Fibroblast of mammary gland (primary cell): ENCODE measurements around the gene SLC44A1.

Source experiments
- DNase-seq: peaks from one replicate; pipeline ENCODE4 v3.0.0-alpha.2; 2010; ENCODE audit warnings: low read depth
- H3K4me3 ChIP-seq: 2 replicates; pipeline ENCODE4 v1.5.1; 2011; ENCODE audit warnings: low read depth, mild to moderate bottlenecking, low read length, moderate library complexity; ENCODE audit not compliant: control insufficient read depth
- TF ChIP-seq, protein P1 (sequence below): conservative IDR thresholded peaks from 2 replicates; pipeline ENCODE4 v1.5.1; 2011; ENCODE audit warnings: low read depth, low read length, inconsistent platforms; ENCODE audit not compliant: control insufficient read depth, insufficient read depth

The SLC44A1 gene

DNA sequence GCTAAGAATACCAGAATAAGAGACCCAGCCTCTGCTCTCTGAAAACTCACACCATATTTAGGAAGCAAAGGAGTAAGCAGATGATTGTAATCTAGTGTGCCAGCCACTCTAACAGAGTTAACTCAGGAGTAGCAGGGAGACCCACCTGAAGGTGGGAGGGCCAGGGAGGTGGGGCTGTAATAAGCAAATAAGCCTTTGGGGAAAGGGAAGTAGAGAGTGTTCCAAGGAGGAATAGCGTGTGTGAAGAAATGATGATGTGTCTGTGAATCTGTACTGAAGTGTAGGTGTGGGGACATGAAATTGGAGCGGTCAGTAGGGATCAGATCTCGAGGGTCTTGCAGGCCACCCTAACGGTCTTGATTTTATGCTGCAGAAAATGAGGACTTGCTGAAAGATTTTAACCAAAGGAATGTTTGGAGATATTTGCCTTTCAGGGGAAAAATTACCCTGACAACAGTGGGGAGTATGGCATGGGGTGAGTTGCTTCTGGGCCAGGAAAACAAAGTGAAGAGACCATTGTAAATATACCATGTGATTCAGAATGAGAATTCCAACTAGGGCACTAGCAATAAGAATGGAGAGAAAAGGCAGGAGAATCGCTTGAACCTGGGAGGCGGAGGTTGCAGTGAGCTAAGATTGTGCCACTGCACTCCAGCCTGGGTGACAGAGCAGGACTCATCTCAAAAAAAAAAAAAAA is 159.2 kb downstream of the SLC44A1 start:
- H3K4me3 ChIP-seq: no peak overlapping the region
- DNase-seq: no peak
- TF ChIP-seq, protein P1, sequence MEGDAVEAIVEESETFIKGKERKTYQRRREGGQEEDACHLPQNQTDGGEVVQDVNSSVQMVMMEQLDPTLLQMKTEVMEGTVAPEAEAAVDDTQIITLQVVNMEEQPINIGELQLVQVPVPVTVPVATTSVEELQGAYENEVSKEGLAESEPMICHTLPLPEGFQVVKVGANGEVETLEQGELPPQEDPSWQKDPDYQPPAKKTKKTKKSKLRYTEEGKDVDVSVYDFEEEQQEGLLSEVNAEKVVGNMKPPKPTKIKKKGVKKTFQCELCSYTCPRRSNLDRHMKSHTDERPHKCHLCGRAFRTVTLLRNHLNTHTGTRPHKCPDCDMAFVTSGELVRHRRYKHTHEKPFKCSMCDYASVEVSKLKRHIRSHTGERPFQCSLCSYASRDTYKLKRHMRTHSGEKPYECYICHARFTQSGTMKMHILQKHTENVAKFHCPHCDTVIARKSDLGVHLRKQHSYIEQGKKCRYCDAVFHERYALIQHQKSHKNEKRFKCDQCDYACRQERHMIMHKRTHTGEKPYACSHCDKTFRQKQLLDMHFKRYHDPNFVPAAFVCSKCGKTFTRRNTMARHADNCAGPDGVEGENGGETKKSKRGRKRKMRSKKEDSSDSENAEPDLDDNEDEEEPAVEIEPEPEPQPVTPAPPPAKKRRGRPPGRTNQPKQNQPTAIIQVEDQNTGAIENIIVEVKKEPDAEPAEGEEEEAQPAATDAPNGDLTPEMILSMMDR: no peak

DNA sequence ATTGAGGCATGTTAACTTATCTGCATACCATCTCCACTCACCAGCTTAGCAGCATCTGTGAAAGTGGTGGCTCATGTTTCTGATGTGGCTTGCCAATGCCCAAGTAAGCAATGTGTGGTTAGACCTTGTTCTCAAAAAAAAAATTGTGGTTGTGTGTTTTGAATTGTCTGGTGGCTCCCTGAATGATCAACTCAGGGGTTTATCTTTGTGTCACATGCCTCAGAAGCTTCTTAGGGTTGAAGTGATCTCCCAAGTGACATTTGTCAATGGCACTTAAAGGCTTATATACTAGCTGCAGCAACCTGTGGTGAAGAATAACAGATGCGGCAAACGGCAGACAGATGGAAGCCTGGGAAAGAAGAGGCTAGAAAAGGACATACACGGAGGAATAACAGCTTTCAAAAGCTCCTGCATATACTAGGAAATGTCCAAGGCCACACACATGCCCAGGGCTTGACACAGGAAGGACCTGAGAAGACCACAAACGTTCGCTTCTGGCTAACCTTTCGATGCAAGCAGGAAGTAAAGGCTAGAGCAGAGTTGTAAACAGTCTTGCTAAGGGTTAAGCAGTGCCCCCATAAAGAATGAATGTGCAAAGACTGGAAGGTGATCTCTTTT is 161.2 kb downstream of the SLC44A1 start:
- no peak for DNase-seq
- TF ChIP-seq, protein P1: no peak
- no peak overlapping the region for H3K4me3 ChIP-seq

DNA sequence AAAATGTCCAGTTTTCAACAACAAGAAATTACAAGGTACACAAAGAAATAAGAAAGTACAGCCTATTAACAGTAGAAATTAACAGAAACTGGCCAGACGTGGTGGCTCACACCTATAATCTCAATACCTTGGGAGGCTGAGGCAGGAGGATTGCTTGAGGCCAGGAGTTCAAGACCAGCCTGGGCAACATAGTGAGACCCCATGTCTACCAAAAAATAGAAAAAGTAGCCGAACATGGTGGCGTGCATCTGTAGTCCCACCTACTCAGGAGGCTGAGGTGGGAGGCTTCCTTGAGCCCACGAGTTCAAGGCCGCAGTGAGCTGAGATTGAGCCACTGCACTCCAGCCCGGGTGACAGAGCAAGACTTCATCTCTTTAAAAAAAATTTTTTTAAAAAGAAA is 161.9 kb downstream of the SLC44A1 start:
- TF ChIP-seq, protein P1: no peak
- H3K4me3 ChIP-seq: no peak overlapping the region
- DNase-seq: no peak

DNA sequence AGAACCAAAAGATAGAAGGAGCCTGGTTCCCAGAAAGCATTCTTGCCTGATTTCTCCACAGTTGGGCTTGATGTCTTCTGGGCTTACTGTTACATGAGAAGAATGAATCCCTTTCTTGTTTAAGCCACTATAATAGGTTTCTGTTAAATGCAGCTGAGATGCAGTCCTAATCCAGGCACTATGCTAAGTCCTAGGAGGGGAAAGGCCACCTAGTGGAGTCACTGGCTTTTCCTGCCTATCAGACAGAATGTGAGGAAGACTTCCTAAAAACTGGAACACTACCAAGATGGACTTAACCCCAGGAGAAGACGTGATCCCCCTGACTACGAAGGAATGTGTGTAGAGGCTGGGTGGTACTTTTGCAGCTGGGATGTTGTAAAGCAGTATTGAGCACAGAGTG is 169.1 kb downstream of the SLC44A1 start:
- peak; percentile 66 for DNase-seq
- H3K4me3 ChIP-seq: no peak overlapping the region
- TF ChIP-seq, protein P1: peak; percentile 52

DNA sequence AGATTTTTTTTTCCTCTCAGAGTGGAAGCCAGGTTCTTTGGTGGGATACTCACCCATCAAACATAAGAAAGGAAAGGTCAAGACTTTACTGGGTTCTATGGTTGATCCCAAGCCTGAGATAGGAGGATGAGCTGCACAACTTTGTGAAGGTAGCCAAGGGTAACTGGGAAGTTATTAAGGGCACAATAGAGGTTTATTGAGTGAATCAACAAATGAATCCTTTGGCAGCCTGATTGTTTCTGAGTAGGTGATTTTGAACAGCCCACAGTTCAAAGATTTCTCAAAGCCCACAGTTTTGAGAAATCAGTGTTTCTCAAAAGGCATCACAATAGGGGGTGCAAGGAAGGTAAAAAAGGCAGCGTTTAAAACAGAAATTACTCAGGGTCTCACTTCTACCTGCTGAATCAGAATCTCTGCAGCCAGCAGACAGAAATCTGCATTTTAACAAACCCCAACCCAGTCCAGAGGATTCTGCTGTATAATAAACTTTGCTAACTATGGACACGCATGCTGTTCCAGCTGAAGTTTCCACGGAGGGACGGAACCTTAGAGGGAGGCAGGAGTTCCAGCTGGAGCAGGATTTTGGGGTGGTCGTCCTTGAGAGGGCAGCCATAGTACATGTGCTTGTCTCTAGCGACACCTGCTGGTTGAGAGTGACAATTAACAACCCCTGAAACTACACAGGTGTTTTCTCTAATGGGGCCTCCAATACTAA is 170.7 kb downstream of the SLC44A1 start:
- H3K4me3 ChIP-seq: no peak overlapping the region
- TF ChIP-seq, protein P1: peak; percentile 80
- DNase-seq: peak; percentile 60

DNA sequence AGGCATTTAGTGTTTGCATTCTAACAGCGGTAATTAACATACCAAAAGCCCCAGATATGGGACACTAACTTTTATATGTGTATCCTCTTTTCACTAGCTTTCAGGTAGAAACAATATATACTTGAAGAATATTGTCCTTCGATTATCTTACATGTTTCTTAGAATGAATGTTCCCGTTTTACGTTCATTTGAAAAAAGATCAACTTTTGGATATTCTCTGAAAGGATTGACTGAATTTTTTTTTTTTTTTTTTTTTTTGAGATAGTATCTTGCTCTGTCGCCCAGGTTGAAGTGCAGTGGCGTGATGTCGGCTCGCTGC is 171.2 kb downstream of the SLC44A1 start:
- TF ChIP-seq, protein P1: no peak
- no peak for DNase-seq
- no peak overlapping the region for H3K4me3 ChIP-seq
